ENCODE measurements around the gene MYOT. TPM values are rescaled to one million over a fixed set of nuclear protein-coding genes. Genes with fewer than 3 reads are reported as not detected.

Gene MYOT
- total RNA-seq, 1 experiment from 2014 or later: not detected

- Mint-ChIP-seq H3K4me3 (ENCODE audit: unreplicated experiment) (no peak overlapping the region), H3K27me3 (ENCODE audit: insufficient read depth, unreplicated experiment) (no peaks in the 10 kb centered on the region), H3K9me3 (ENCODE audit: unreplicated experiment) (no peaks in the 10 kb centered on the region), H3K27ac (ENCODE audit: unreplicated experiment) (no peak overlapping the region), H3K36me3 (ENCODE audit: insufficient read depth, unreplicated experiment) (no peaks in the 10 kb centered on the region), H3K4me1 (ENCODE audit: low read depth, unreplicated experiment) (peaks cover 12% of the 10 kb centered on the region)
- Histone ChIP-seq H3K4me3 (ENCODE audit: low read depth, low read length) (no peak overlapping the region), H3K36me3 (ENCODE audit: control insufficient read depth, insufficient read depth, low read length) (no peaks in the 10 kb centered on the region), H3K27me3 (replicated peaks; ENCODE audit: control insufficient read depth, insufficient read depth, low read length) (no peaks in the 10 kb centered on the region), H3K9me3 (no peaks in the 10 kb centered on the region), H3K4me1 (no peaks in the 10 kb centered on the region)
- intact Hi-C loops (cut with micrococcal nuclease; ENCODE audit: unreplicated experiment): loop anchor here (1.0 kb wide), 3 partner anchors 44 to 194 kb away; no protein-coding TSS in a partner anchor
- ChIA-PET CTCF (interaction anchor here (0.6 to 1.9 kb wide), 4 partner anchors 22 to 240 kb away, joined by 4 to 12 read pairs (median 6); no protein-coding TSS in a partner anchor), POLR2A (interaction anchor here (0.6 kb wide), 1 partner anchor 71 kb away, joined by 5 read pairs; no protein-coding TSS in a partner anchor)
- no peak for TF ChIP-seq CTCF (IDR thresholded peaks at IDR 0.05; ENCODE audit: insufficient read depth in 1 of 2, low read depth in 1 of 2, low read length in 1 of 2, severe bottlenecking in 1 of 2, unreplicated experiment in 1 of 2)
- no peak for DNase-seq
- BruUV-seq (replicated peaks): no TSS peak
Measured at GRCh38 chr5:137822984-137823383, 44.7 kb upstream of the MYOT start.

DNA sequence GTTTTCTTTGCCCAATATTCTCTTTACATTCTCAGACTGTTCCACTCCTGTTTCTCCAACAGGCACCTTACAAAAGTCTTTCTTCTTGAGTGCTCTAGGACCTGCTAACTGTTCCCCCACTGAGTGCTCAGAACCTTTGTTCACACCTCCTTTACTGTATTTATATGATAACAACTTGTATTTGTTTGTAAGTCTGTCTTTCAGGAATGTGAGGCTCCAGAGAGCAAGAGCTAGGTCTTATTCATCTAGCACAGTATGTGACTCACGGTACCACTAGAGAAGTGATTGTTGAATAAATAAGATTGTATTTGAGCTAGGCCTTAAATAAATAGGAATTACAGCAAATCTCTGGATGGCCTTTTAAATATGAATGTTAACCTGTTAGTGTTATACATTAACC lies 42.5 kb upstream of the MYOT start:
- Mint-ChIP-seq H3K36me3 (ENCODE audit: insufficient read depth, unreplicated experiment) (no peaks in the 10 kb centered on the region), H3K4me1 (ENCODE audit: low read depth, unreplicated experiment) (peaks cover 12% of the 10 kb centered on the region), H3K27me3 (ENCODE audit: insufficient read depth, unreplicated experiment) (no peaks in the 10 kb centered on the region), H3K9me3 (ENCODE audit: unreplicated experiment) (no peaks in the 10 kb centered on the region), H3K4me3 (ENCODE audit: unreplicated experiment) (no peak overlapping the region), H3K27ac (ENCODE audit: unreplicated experiment) (no peak overlapping the region)
- ChIA-PET POLR2A (no interaction called here), CTCF (interaction anchor here (1.0 kb wide), 1 partner anchor 46 kb away, joined by 5 read pairs; no protein-coding TSS in a partner anchor)
- Histone ChIP-seq H3K4me1 (no peaks in the 10 kb centered on the region), H3K36me3 (ENCODE audit: control insufficient read depth, insufficient read depth, low read length) (no peaks in the 10 kb centered on the region), H3K4me3 (ENCODE audit: low read depth, low read length) (no peak overlapping the region), H3K9me3 (no peaks in the 10 kb centered on the region), H3K27me3 (replicated peaks; ENCODE audit: control insufficient read depth, insufficient read depth, low read length) (no peaks in the 10 kb centered on the region)
- intact Hi-C loops (cut with micrococcal nuclease; ENCODE audit: unreplicated experiment): no loop called here
- no peak for TF ChIP-seq CTCF (IDR thresholded peaks at IDR 0.05; ENCODE audit: insufficient read depth in 1 of 2, low read depth in 1 of 2, low read length in 1 of 2, severe bottlenecking in 1 of 2, unreplicated experiment in 1 of 2)
- BruUV-seq (replicated peaks): no TSS peak
- no peak for DNase-seq

- Histone ChIP-seq H3K4me3 (ENCODE audit: low read depth, low read length) (no peak overlapping the region), H3K36me3 (ENCODE audit: control insufficient read depth, insufficient read depth, low read length) (no peaks in the 10 kb centered on the region), H3K9me3 (no peaks in the 10 kb centered on the region), H3K4me1 (no peaks in the 10 kb centered on the region), H3K27me3 (replicated peaks; ENCODE audit: control insufficient read depth, insufficient read depth, low read length) (no peaks in the 10 kb centered on the region)
- Mint-ChIP-seq H3K4me3 (ENCODE audit: unreplicated experiment) (no peak overlapping the region), H3K27me3 (ENCODE audit: insufficient read depth, unreplicated experiment) (no peaks in the 10 kb centered on the region), H3K36me3 (ENCODE audit: insufficient read depth, unreplicated experiment) (no peaks in the 10 kb centered on the region), H3K4me1 (ENCODE audit: low read depth, unreplicated experiment) (peaks cover 12% of the 10 kb centered on the region), H3K27ac (ENCODE audit: unreplicated experiment) (no peak overlapping the region), H3K9me3 (ENCODE audit: unreplicated experiment) (no peaks in the 10 kb centered on the region)
- intact Hi-C loops (cut with micrococcal nuclease; ENCODE audit: unreplicated experiment): no loop called here
- TF ChIP-seq CTCF (IDR thresholded peaks at IDR 0.05; ENCODE audit: insufficient read depth in 1 of 2, low read depth in 1 of 2, low read length in 1 of 2, severe bottlenecking in 1 of 2, unreplicated experiment in 1 of 2): no peak
- ChIA-PET CTCF (interaction anchor here (1.0 kb wide), 1 partner anchor 47 kb away, joined by 5 read pairs; no protein-coding TSS in a partner anchor), POLR2A (no interaction called here)
- no TSS peak for BruUV-seq (replicated peaks)
- no peak for DNase-seq
Measured at GRCh38 chr5:137826067-137826466, 41.6 kb upstream of the MYOT start.
